Measurements from ENCODE around the gene ZDHHC7.

ZDHHC7 gene

GRCh38 chr16:85018529-85019236 lies 7.3 kb upstream of the ZDHHC7 start:
- no peak for DNase-seq (ENCODE audit: low read depth)

- no peak for DNase-seq (ENCODE audit: low read depth)
Observed at GRCh38 chr16:85017633-85018032, 6.3 kb upstream of the ZDHHC7 start.

- DNase-seq (ENCODE audit: low read depth): peak; percentile 65
Observed at GRCh38 chr16:85017151-85017550, 5.8 kb upstream of the ZDHHC7 start.

GRCh38 chr16:85015481-85016187 lies 4.3 kb upstream of the ZDHHC7 start:
- DNase-seq (ENCODE audit: low read depth): peak; percentile 74

GRCh38 chr16:85014311-85014710 lies 3.0 kb upstream of the ZDHHC7 start:
- DNase-seq (ENCODE audit: low read depth): no peak

- no peak for DNase-seq (ENCODE audit: low read depth)
Observed at GRCh38 chr16:85011846-85012284, 530 bp upstream of the ZDHHC7 start.

- no peak for DNase-seq (ENCODE audit: low read depth)
Observed at GRCh38 chr16:85010446-85010930, 847 bp downstream of the ZDHHC7 start.

- DNase-seq (ENCODE audit: low read depth): no peak
Observed at GRCh38 chr16:85008271-85008670, 3.1 kb downstream of the ZDHHC7 start.

- no peak for DNase-seq (ENCODE audit: low read depth)
Observed at GRCh38 chr16:85007496-85008214, 3.7 kb downstream of the ZDHHC7 start.

GRCh38 chr16:85006639-85007038 lies 4.7 kb downstream of the ZDHHC7 start:
- no peak for DNase-seq (ENCODE audit: low read depth)

- peak; percentile 56 for DNase-seq (ENCODE audit: low read depth)
Observed at GRCh38 chr16:85005285-85006069, 5.9 kb downstream of the ZDHHC7 start.

- peak; percentile 93 for DNase-seq (ENCODE audit: low read depth)
Observed at GRCh38 chr16:85004587-85005205, 6.6 kb downstream of the ZDHHC7 start.

GRCh38 chr16:85003725-85004586 lies 7.4 kb downstream of the ZDHHC7 start:
- no peak for DNase-seq (ENCODE audit: low read depth)

GRCh38 chr16:85003076-85003475 lies 8.3 kb downstream of the ZDHHC7 start:
- no peak for DNase-seq (ENCODE audit: low read depth)

- DNase-seq (ENCODE audit: low read depth): no peak
Observed at GRCh38 chr16:85002608-85003007, 8.7 kb downstream of the ZDHHC7 start.

GRCh38 chr16:85002099-85002541 lies 9.2 kb downstream of the ZDHHC7 start:
- DNase-seq (ENCODE audit: low read depth): no peak

GRCh38 chr16:84999857-85000480 lies 11.4 kb downstream of the ZDHHC7 start:
- no peak for DNase-seq (ENCODE audit: low read depth)

GRCh38 chr16:84999200-84999599 lies 12.1 kb downstream of the ZDHHC7 start:
- DNase-seq (ENCODE audit: low read depth): peak; percentile 48

- no peak for DNase-seq (ENCODE audit: low read depth)
Observed at GRCh38 chr16:84996365-84996764, 15.0 kb downstream of the ZDHHC7 start.

- no peak for DNase-seq (ENCODE audit: low read depth)
Observed at GRCh38 chr16:84995663-84996062, 15.7 kb downstream of the ZDHHC7 start.
